Liver (tissue), 9 donors: ENCODE data around the gene SH3BP5. TPM values are rescaled to one million over a fixed set of nuclear protein-coding genes. Genes with fewer than 3 reads are reported as not detected.

ENCODE experiments used
- DNase-seq: peaks from one replicate; pipeline ENCODE4 v3.0.0-alpha.2; 2017; ENCODE audit warnings: low spot score
- H3K27ac ChIP-seq, 2 donors: one replicate each; pipeline ENCODE4 v1.7.0; 2013; ENCODE audit warnings: inconsistent platforms in 2 of 2, low read length in 2 of 2, control low read depth in 1 of 2, low read depth in 1 of 2, mild to moderate bottlenecking in 1 of 2
- H3K27me3 ChIP-seq, 4 donors: one replicate each; pipeline versions ENCODE4 v1.6.1 to v1.7.0; 2013; ENCODE audit warnings: low read length in 3 of 4, inconsistent platforms in 1 of 4, mild to moderate bottlenecking in 1 of 4, moderate library complexity in 1 of 4; ENCODE audit not compliant: control insufficient read depth in 4 of 4, insufficient read depth in 4 of 4
- H3K36me3 ChIP-seq, 4 donors: one replicate each; pipeline versions ENCODE4 v1.6.1 to v1.7.0; 2013; ENCODE audit warnings: low read length in 3 of 4, mild to moderate bottlenecking in 3 of 4, low read depth in 1 of 4, moderate library complexity in 1 of 4; ENCODE audit not compliant: control insufficient read depth in 4 of 4, insufficient read depth in 3 of 4
- H3K4me1 ChIP-seq, 4 donors: one replicate each; pipeline versions ENCODE4 v1.6.1 to v1.7.0; 2013; ENCODE audit warnings: low read length in 3 of 4, mild to moderate bottlenecking in 3 of 4, moderate library complexity in 1 of 4; ENCODE audit not compliant: control insufficient read depth in 4 of 4, insufficient read depth in 4 of 4
- H3K4me3 ChIP-seq, 3 donors: one replicate each; pipeline versions ENCODE4 v1.6.1 to v1.7.0; 2013; ENCODE audit warnings: low read length in 3 of 3, control low read depth in 1 of 3, low read depth in 1 of 3, mild to moderate bottlenecking in 1 of 3
- H3K9ac ChIP-seq, 2 donors: one replicate each; pipeline ENCODE4 v1.7.0; 2013; ENCODE audit warnings: low read length in 2 of 2, mild to moderate bottlenecking in 2 of 2, moderate library complexity in 2 of 2, control low read depth in 1 of 2, low read depth in 1 of 2
- H3K9me3 ChIP-seq, 4 donors: one replicate each; pipeline versions ENCODE4 v1.6.1 to v1.7.0; 2013; ENCODE audit warnings: low read length in 3 of 4; ENCODE audit not compliant: control insufficient read depth in 4 of 4
- ATF3 ChIP-seq: IDR thresholded peaks from 2 replicates; pipeline ENCODE4 v1.6.1; 2016; ENCODE audit warnings: antibody characterized with exemption
- CTCF ChIP-seq: fragments of 150-350 bp; IDR thresholded peaks from 2 replicates; pipeline ENCODE4 v1.5.1; 2017; ENCODE audit warnings: improper control_type of control experiment, low read depth, low read length; ENCODE audit not compliant: missing input control
- FOXA1 ChIP-seq: IDR thresholded peaks from 2 replicates; pipeline ENCODE4 v1.6.1; 2016; ENCODE audit warnings: antibody characterized with exemption
- FOXA2 ChIP-seq: IDR thresholded peaks from 2 replicates; pipeline ENCODE4 v1.6.1; 2016; ENCODE audit warnings: antibody characterized with exemption
- GABPA ChIP-seq, 2 donors: IDR thresholded peaks in 1 of 2; conservative IDR thresholded peaks in 1 of 2; 2 replicates each; pipeline ENCODE4 v1.6.1; 2016; ENCODE audit warnings: antibody characterized with exemption in 2 of 2, mild to moderate bottlenecking in 1 of 2, moderate library complexity in 1 of 2
- JUND ChIP-seq, 2 donors: IDR thresholded peaks; 2 replicates each; pipeline ENCODE4 v1.6.1; 2016; ENCODE audit warnings: antibody characterized with exemption in 2 of 2
- MAX ChIP-seq: IDR thresholded peaks from 2 replicates; pipeline ENCODE4 v1.6.1; 2016; ENCODE audit warnings: antibody characterized with exemption
- NR2F2 ChIP-seq: IDR thresholded peaks from 2 replicates; pipeline ENCODE4 v1.6.1; 2016; ENCODE audit warnings: antibody characterized with exemption
- RAD21 ChIP-seq, 2 donors: IDR thresholded peaks; 2 replicates each; pipeline ENCODE4 v1.6.1; 2016; ENCODE audit warnings: antibody characterized with exemption in 2 of 2, mild to moderate bottlenecking in 2 of 2
- REST ChIP-seq: IDR thresholded peaks from 2 replicates; pipeline ENCODE4 v1.6.1; 2016; ENCODE audit warnings: antibody characterized with exemption, mild to moderate bottlenecking
- RXRA ChIP-seq, 2 donors: IDR thresholded peaks; 2 replicates each; pipeline ENCODE4 v1.6.1; 2017 to 2018; ENCODE audit warnings: antibody characterized with exemption in 2 of 2, mild to moderate bottlenecking in 1 of 2
- SP1 ChIP-seq: IDR thresholded peaks from 2 replicates; pipeline ENCODE4 v1.6.1; 2018; ENCODE audit warnings: antibody characterized with exemption, mild to moderate bottlenecking
- TAF1 ChIP-seq: conservative IDR thresholded peaks from 2 replicates; pipeline ENCODE4 v1.6.1; 2016; ENCODE audit warnings: antibody characterized with exemption, mild to moderate bottlenecking
- YY1 ChIP-seq: IDR thresholded peaks from 2 replicates; pipeline ENCODE4 v1.6.1; 2016; ENCODE audit warnings: antibody characterized with exemption, mild to moderate bottlenecking
- ZBTB33 ChIP-seq: IDR thresholded peaks from 2 replicates; pipeline ENCODE4 v1.6.1; 2016; ENCODE audit warnings: antibody characterized with exemption
- WGBS: extraction: QIAGEN DNeasy Blood & Tissue Kit; methylation state at CpG from one replicate; pipeline ENCODE4 v1.1.7; 2013; 5-methylcytosine and 5-hydroxymethylcytosine counted together
- polyA plus RNA-seq, 2 donors: library from polyadenylated mRNA; stranded (reverse) in 1 of 2; unstranded in 1 of 2; fragments of 200-250 nt in 1 of 2; fragments of >200 nt in 1 of 2; fragmentation: Nextera tagmentation in 1 of 2; extraction: Ambion mirVana in 1 of 2; gene quantifications; one replicate each; pipeline versions ENCODE4 v1.2.1 to v1.2.3, GENCODE V29; 2013 to 2015
- total RNA-seq, 2 donors: library from RNA; depleted of rRNA; stranded (reverse); fragments of >200 nt; gene quantifications; one replicate each; pipeline ENCODE4 v1.2.3, GENCODE V29; 2014
- donor health status: healthy.
- donor health status: healthy.
- donor health status: healthy.
- donor health status: healthy.
- donor health status: healthy.

SH3BP5 gene
- total and polyA plus RNA-seq, 4 donors, result 3.5 to 17.9 (median 11.8) TPM

- H3K4me3 ChIP-seq, result no peak overlapping the region
- no peak overlapping the region for H3K9ac ChIP-seq
- DNase-seq, result no peak
- H3K9me3 ChIP-seq, result no peaks in the 10 kb centered on the region
- H3K27me3 ChIP-seq, result no peaks in the 10 kb centered on the region
- no peak for TF ChIP-seq FOXA2
- TF ChIP-seq NR2F2, result peak; percentile 25
- WGBS, result 86% methylated on average over 4 of the region's 4 CpGs
- peaks cover 0 to 17% (median 7%) of the 10 kb centered on the region in 4 donors for H3K4me1 ChIP-seq
- peaks cover 0 to 8% (median 3%) of the 10 kb centered on the region in 4 donors for H3K36me3 ChIP-seq
- H3K27ac ChIP-seq, result no peak overlapping the region
Measured at GRCh38 chr3:15297608-15298350, 34.6 kb downstream of the SH3BP5 start.

GRCh38 chr3:15295506-15295905, 36.9 kb downstream of the SH3BP5 start:
- Histone ChIP-seq H3K4me3 (no peak overlapping the region), H3K36me3 (no peaks in the 10 kb centered on the region), H3K27me3 (no peaks in the 10 kb centered on the region), H3K27ac (peak overlapping the region; percentile 80 to 82), H3K4me1 (peaks cover 0 to 17% (median 9%) of the 10 kb centered on the region in 4 donors), H3K9ac (no peak overlapping the region), H3K9me3 (no peaks in the 10 kb centered on the region)
- TF ChIP-seq NR2F2 (peak; percentile 93), ZBTB33 (no peak), CTCF (no peak), JUND (IDR thresholded peaks at IDR 0.05) (peak; percentile 23 to 47), REST (no peak), RAD21 (IDR thresholded peaks at IDR 0.05) (peak in 1 of 2 donors; percentile 18), YY1 (peak; percentile 61), SP1 (peak; percentile 59), MAX (peak; percentile 31), FOXA1 (no peak), RXRA (IDR thresholded peaks at IDR 0.05) (peak; percentile 66 to 75), GABPA (IDR thresholded peaks at IDR 0.05 in 1 of 2, conservative IDR thresholded peaks at IDR 0.05 in 1 of 2) (peak; percentile 54 to 67), TAF1 (no peak), ATF3 (no peak)
- no peak for DNase-seq
- 71% methylated on average over 6 of the region's 6 CpGs for WGBS
